Panc1 (cell line): ENCODE data around the gene COIL. TPM values are rescaled to one million over a fixed set of nuclear protein-coding genes. Genes with fewer than 3 reads are reported as not detected.

Source experiments
- ATAC-seq: fragments of 200-7000 bp; cut with Tn5 transposase; 2 replicates; pipeline ENCODE4 v1.9.1; 2020; ENCODE audit warnings: mild to moderate bottlenecking, moderate library complexity
- BruUV-seq: library from RNA; stranded (reverse); fragments of 400-500 nt; replicated peaks from 2 replicates; lab custom pipeline; 2021; lab: Mats Ljungman, UMichigan
- CTCF ChIA-PET: fragments of 300-600 bp; sonication (Branson Sonifier 250); formaldehyde crosslinking; loops from one replicate; lab custom pipeline; 2022; ENCODE audit warnings: antibody characterized with exemption; lab: Charles Lee
- POLR2A ChIA-PET: fragments of 300-600 bp; sonication (Branson Sonifier 250); formaldehyde crosslinking; loops from one replicate; lab custom pipeline; 2022; ENCODE audit warnings: antibody characterized with exemption; lab: Charles Lee
- DNase-seq: peaks from one replicate; pipeline ENCODE4 v3.0.0-alpha.2; 2010; ENCODE audit warnings: low read depth, low spot score
- H3K27ac ChIP-seq: 2 replicates; pipeline ENCODE4 v1.5.1; 2011; ENCODE audit warnings: mild to moderate bottlenecking, low read length, inconsistent platforms
- H3K27me3 ChIP-seq: fragments of 200-500 bp; sonication (Bioruptor generic); 2 replicates; pipeline ENCODE4 v1.6.0; 2014; ENCODE audit warnings: low read length, inconsistent platforms; ENCODE audit not compliant: control insufficient read depth, insufficient read depth
- H3K36me3 ChIP-seq: fragments of 200-500 bp; sonication (Bioruptor generic); 2 replicates; pipeline ENCODE4 v1.5.1; 2014; ENCODE audit warnings: inconsistent platforms, mild to moderate bottlenecking, low read length, moderate library complexity; ENCODE audit not compliant: control insufficient read depth, insufficient read depth
- H3K4me1 ChIP-seq: 2 replicates; pipeline ENCODE4 v1.5.1; 2011; ENCODE audit warnings: inconsistent platforms, mild to moderate bottlenecking, low read length, moderate library complexity; ENCODE audit not compliant: control insufficient read depth, insufficient read depth
- H3K4me3 ChIP-seq, 2 experiments: 2 replicates each; pipeline ENCODE4 v1.5.1; 2011 to 2012; ENCODE audit warnings: low read depth in 2 of 2, low read length in 2 of 2, mild to moderate bottlenecking in 2 of 2, inconsistent platforms in 1 of 2, moderate library complexity in 1 of 2
- H3K9me3 ChIP-seq: fragments of 200-500 bp; sonication (Bioruptor generic); 2 replicates; pipeline ENCODE4 v1.5.1; 2014; ENCODE audit warnings: low read depth, mild to moderate bottlenecking, inconsistent platforms, low read length, moderate library complexity; ENCODE audit not compliant: control insufficient read depth, insufficient read depth
- CTCF ChIP-seq: fragments of 450-650 bp; IDR thresholded peaks from 2 replicates; pipeline ENCODE4 v1.5.1; 2017; ENCODE audit warnings: mild to moderate bottlenecking
- POLR2AphosphoS5 ChIP-seq: IDR thresholded peaks from 2 replicates; pipeline ENCODE4 v1.6.1; 2012; ENCODE audit warnings: mild to moderate bottlenecking, low read depth, low read length, moderate library complexity
- REST ChIP-seq, 2 experiments: IDR thresholded peaks; 2 replicates each; pipeline ENCODE4 v1.6.1; 2011 to 2012; ENCODE audit warnings: low read depth in 2 of 2, control low read depth in 1 of 2, low read length in 1 of 2, mild to moderate bottlenecking in 1 of 2, moderate library complexity in 1 of 2; ENCODE audit not compliant: insufficient read depth in 1 of 2
- SIN3A ChIP-seq: IDR thresholded peaks from 2 replicates; pipeline ENCODE4 v1.6.1; 2012; ENCODE audit warnings: low read depth, mild to moderate bottlenecking, low read length, moderate library complexity, borderline replicate concordance; ENCODE audit not compliant: insufficient read depth
- TCF7L2 ChIP-seq: IDR thresholded peaks from 2 replicates; pipeline ENCODE4 v1.6.1; 2011; ENCODE audit warnings: mild to moderate bottlenecking, low read depth, low read length, inconsistent platforms
- in situ Hi-C: cut with HindIII; loops from 2 replicates; pipeline ENCODE4 v1.10.0; 2016; ENCODE audit warnings: low sequenced_read_pairs, low pct_unique_long_range_greater_than_20kb
- intact Hi-C: fragments of 100-400 bp; cut with micrococcal nuclease; formaldehyde crosslinking; loops from one replicate; pipeline ENCODE4 v1.10.0; 2022; ENCODE audit not compliant: unreplicated experiment
- total RNA-seq: library from RNA; stranded (reverse); gene quantifications from one replicate; pipeline ENCODE4 v1.2.1, GENCODE V29; 2021; ENCODE audit not compliant: unreplicated experiment

COIL gene
- total RNA-seq, 1 experiment from 2014 or later, result 32.9 TPM

- H3K9me3 ChIP-seq, result no peaks in the 10 kb centered on the region
- ChIA-PET POLR2A (no interaction called here), CTCF (no interaction called here)
- in situ Hi-C loops, result no loop called here
- ATAC-seq (no peak), DNase-seq (no peak)
- no peak overlapping the region for H3K4me3 ChIP-seq
- H3K4me1 ChIP-seq, result no peaks in the 10 kb centered on the region
- TF ChIP-seq REST (IDR thresholded peaks at IDR 0.05; ENCODE audit: insufficient read depth in 1 of 2, low read depth in 2 of 2, low read length in 1 of 2) (no peak), CTCF (no peak), SIN3A (no peak), TCF7L2 (no peak), POLR2AphosphoS5 (no peak)
- no peak overlapping the region for H3K27ac ChIP-seq
- no peaks in the 10 kb centered on the region for H3K27me3 ChIP-seq
- BruUV-seq, result no TSS peak
- H3K36me3 ChIP-seq, result no peaks in the 10 kb centered on the region
- intact Hi-C loops, result no loop called here
These were observed 45.2 kb upstream of the COIL start for GRCh38 chr17:57006040-57006439.

GRCh38 chr17:57004944-57005579 lies 44.2 kb upstream of the COIL start:
- BruUV-seq, result no TSS peak
- DNase-seq, result no peak
- ATAC-seq, result peak; percentile 64; the same call in 1 of the 2 replicates
- CTCF ChIA-PET, result no interaction called here
- intact Hi-C loops (no loop called here), in situ Hi-C loops (no loop called here)
- no peaks in the 10 kb centered on the region for H3K27me3 ChIP-seq
- no peak overlapping the region for H3K4me3 ChIP-seq
- POLR2A ChIA-PET, result no interaction called here
- H3K36me3 ChIP-seq, result no peaks in the 10 kb centered on the region
- H3K27ac ChIP-seq, result no peak overlapping the region
- H3K4me1 ChIP-seq, result no peaks in the 10 kb centered on the region
- TF ChIP-seq POLR2AphosphoS5 (no peak), TCF7L2 (no peak), REST (IDR thresholded peaks at IDR 0.05; ENCODE audit: insufficient read depth in 1 of 2, low read depth in 2 of 2, low read length in 1 of 2) (no peak), CTCF (peak; percentile 55)
- H3K9me3 ChIP-seq, result no peaks in the 10 kb centered on the region
